ENCODE measurements around the gene KIAA1755. TPM values are rescaled to one million over a fixed set of nuclear protein-coding genes. Genes with fewer than 3 reads are reported as not detected.

KIAA1755 gene
- polyA plus RNA-seq, 1 donor from 2014 or later: not detected

GRCh38 chr20:38202982-38203293 is 57.6 kb downstream of the KIAA1755 start:
- no peaks in the 10 kb centered on the region for H3K9me3 ChIP-seq (ENCODE audit: low read length)
- no peak overlapping the region for H3K9ac ChIP-seq (ENCODE audit: low read length)
- no peaks in the 10 kb centered on the region for H3K27me3 ChIP-seq (ENCODE audit: insufficient read depth, low read depth, low read length)
- H3K4me2 ChIP-seq (ENCODE audit: low read length): no peak overlapping the region
- H3K27ac ChIP-seq (ENCODE audit: low read length): peak overlapping the region; percentile 24
- no peaks in the 10 kb centered on the region for H3K79me2 ChIP-seq (replicated peaks; ENCODE audit: insufficient read depth, low read length)
- no peaks in the 10 kb centered on the region for H4K20me1 ChIP-seq (ENCODE audit: insufficient read depth)
- no peaks in the 10 kb centered on the region for H3F3A ChIP-seq (ENCODE audit: insufficient read depth, low read length, poor library complexity, severe bottlenecking)
- H2AFZ ChIP-seq (ENCODE audit: low read depth, low read length): no peak overlapping the region
- H3K36me3 ChIP-seq (ENCODE audit: insufficient read depth, low read length): no peaks in the 10 kb centered on the region
- H3K4me3 ChIP-seq (ENCODE audit: low read length): peak overlapping the region; percentile 43
- no peak for TF ChIP-seq MXI1 (conservative IDR thresholded peaks at IDR 0.05; ENCODE audit: poor library complexity, severe bottlenecking)
- TF ChIP-seq REST (IDR thresholded peaks at IDR 0.05; ENCODE audit: borderline replicate concordance): no peak
- no peak for TF ChIP-seq EZH2 (IDR thresholded peaks at IDR 0.05; ENCODE audit: borderline replicate concordance, insufficient read depth, low read length, poor library complexity, severe bottlenecking)
- no peak for TF ChIP-seq EP300 (conservative IDR thresholded peaks at IDR 0.05; ENCODE audit: poor library complexity, severe bottlenecking)
- TF ChIP-seq TAF1 (IDR thresholded peaks at IDR 0.05; ENCODE audit: low read depth): no peak
- no peak for TF ChIP-seq SMC3 (conservative IDR thresholded peaks at IDR 0.05; ENCODE audit: poor library complexity)
- no peak for TF ChIP-seq RAD21 (conservative IDR thresholded peaks at IDR 0.05)
- no peak for TF ChIP-seq CTCF (IDR thresholded peaks at IDR 0.05; ENCODE audit: poor library complexity, severe bottlenecking)
- no peak for TF ChIP-seq POLR2AphosphoS5 (IDR thresholded peaks at IDR 0.05)
- H3K9me2 ChIP-seq (ENCODE audit: insufficient read depth, low read length): no peaks in the 10 kb centered on the region

- H3K27me3 ChIP-seq (ENCODE audit: insufficient read depth, low read depth, low read length): no peaks in the 10 kb centered on the region
- no peak overlapping the region for H3K4me3 ChIP-seq (ENCODE audit: low read length)
- peak overlapping the region; percentile 24 for H3K27ac ChIP-seq (ENCODE audit: low read length)
- no peaks in the 10 kb centered on the region for H3K9me2 ChIP-seq (ENCODE audit: insufficient read depth, low read length)
- no peak overlapping the region for H3K9ac ChIP-seq (ENCODE audit: low read length)
- H3K4me2 ChIP-seq (ENCODE audit: low read length): no peak overlapping the region
- TF ChIP-seq RAD21 (conservative IDR thresholded peaks at IDR 0.05) (no peak), TAF1 (IDR thresholded peaks at IDR 0.05; ENCODE audit: low read depth) (no peak), REST (IDR thresholded peaks at IDR 0.05; ENCODE audit: borderline replicate concordance) (no peak), EZH2 (IDR thresholded peaks at IDR 0.05; ENCODE audit: borderline replicate concordance, insufficient read depth, low read length, poor library complexity, severe bottlenecking) (no peak), CTCF (IDR thresholded peaks at IDR 0.05; ENCODE audit: poor library complexity, severe bottlenecking) (no peak), MXI1 (conservative IDR thresholded peaks at IDR 0.05; ENCODE audit: poor library complexity, severe bottlenecking) (no peak), SMC3 (conservative IDR thresholded peaks at IDR 0.05; ENCODE audit: poor library complexity) (no peak), EP300 (conservative IDR thresholded peaks at IDR 0.05; ENCODE audit: poor library complexity, severe bottlenecking) (no peak), POLR2AphosphoS5 (IDR thresholded peaks at IDR 0.05) (no peak)
- H2AFZ ChIP-seq (ENCODE audit: low read depth, low read length): no peak overlapping the region
- no peaks in the 10 kb centered on the region for H3K79me2 ChIP-seq (replicated peaks; ENCODE audit: insufficient read depth, low read length)
- H3K9me3 ChIP-seq (ENCODE audit: low read length): no peaks in the 10 kb centered on the region
- no peaks in the 10 kb centered on the region for H3K36me3 ChIP-seq (ENCODE audit: insufficient read depth, low read length)
- H3F3A ChIP-seq (ENCODE audit: insufficient read depth, low read length, poor library complexity, severe bottlenecking): no peaks in the 10 kb centered on the region
- no peaks in the 10 kb centered on the region for H4K20me1 ChIP-seq (ENCODE audit: insufficient read depth)
These were observed 58.2 kb downstream of the KIAA1755 start for GRCh38 chr20:38202153-38202981.

All from neural cell (in vitro differentiated cells).